Gastroesophageal sphincter (tissue), 3 donors: ENCODE results near the gene GRIK2.

Experiments used
- CTCF ChIP-seq, 4 experiments: fragments of 200-600 bp in 2 of 4; fragments of 450-650 bp in 2 of 4; sonication (generic) in 1 of 4; IDR thresholded peaks; one replicate each; pipeline ENCODE4 v1.5.1; 2017 to 2019; ENCODE audit warnings: antibody characterized with exemption in 4 of 4, mild to moderate bottlenecking in 2 of 4, moderate library complexity in 2 of 4
- EP300 ChIP-seq: sonication (generic); formaldehyde crosslinking; IDR thresholded peaks from one replicate; pipeline ENCODE4 v1.6.1; 2017; ENCODE audit warnings: antibody characterized with exemption, mild to moderate bottlenecking

GRCh38 chr6:102015431-102015830, 621.9 kb downstream of the GRIK2 start:
- TF ChIP-seq CTCF (IDR thresholded peaks at IDR 0.05) (no peak), EP300 (no peak)
